Left lung (tissue), 14 donors: ENCODE results near the gene ZNF23. TPM values are rescaled to one million over a fixed set of nuclear protein-coding genes. Genes with fewer than 3 reads are reported as not detected.
A peak's percentile ranks its signal among the peaks of the same experiment; 100 is the strongest.
"Not testable (repeated sequence)": the region's sequence is repeated elsewhere in the genome, so short reads cannot be mapped to it uniquely, and the experiment has no call there.

Source experiments
- ATAC-seq: fragments of 200-7000 bp; cut with Tn5 transposase; one replicate; pipeline ENCODE4 v1.9.1; 2020; ENCODE audit warnings: moderate library complexity
- DNase-seq, 4 donors: peaks; one replicate each; pipeline ENCODE4 v3.0.0-alpha.2; 2013 to 2020
- H3K27ac ChIP-seq, 2 donors: fragments of 200-600 bp; sonication (generic) in 1 of 2; one replicate each; pipeline versions ENCODE4 v1.5.0 to v1.8.0; 2020 to 2021
- H3K27me3 ChIP-seq, 2 donors: fragments of 200-600 bp; sonication (generic) in 1 of 2; one replicate each; pipeline versions ENCODE4 v1.5.0 to v1.8.0; 2020 to 2021
- H3K36me3 ChIP-seq, 2 donors: fragments of 200-600 bp; sonication (generic) in 1 of 2; one replicate each; pipeline versions ENCODE4 v1.5.0 to v1.8.0; 2020 to 2021
- H3K4me1 ChIP-seq, 2 donors: fragments of 200-600 bp; one replicate each; pipeline ENCODE4 v1.8.0; 2021
- H3K4me3 ChIP-seq, 2 donors: fragments of 200-600 bp; sonication (generic) in 1 of 2; one replicate each; pipeline versions ENCODE4 v1.5.0 to v1.8.0; 2020 to 2021; ENCODE audit warnings: mild to moderate bottlenecking in 1 of 2
- H3K9me3 ChIP-seq, 2 donors: fragments of 200-600 bp; sonication (generic) in 1 of 2; one replicate each; pipeline versions ENCODE4 v1.5.0 to v1.8.0; 2020 to 2021
- intact Hi-C, 2 donors: fragments of 100-400 bp; cut with DNase I; formaldehyde crosslinking; loops; one replicate each; pipeline versions ENCODE4 v1.11.2 to v1.14.2; 2022
- long read RNA-seq, 12 donors: library from polyadenylated mRNA in 2 of 12; unstranded in 2 of 12; transcript quantifications; one replicate each; pipeline ENCODE4 v2.0.0 and lab custom pipeline, GENCODE V29; 2019 to 2026
- polyA plus RNA-seq, 6 donors: library from polyadenylated mRNA; unstranded; fragments of 120-200 nt; gene quantifications; one replicate each; pipeline ENCODE4 v1.2.1, GENCODE V29; 2013; ENCODE audit not compliant: insufficient read length in 6 of 6
- total RNA-seq, 2 donors: library from RNA; stranded (reverse); fragmentation: NEBNext Ultra II Directional; extraction: Animal tissue kit (Norgen Biotek cat#: 25700); gene quantifications; one replicate each; pipeline ENCODE4 v1.2.1, GENCODE V29; 2021
- TF ChIP-seq, protein P1 (sequence below), 2 donors: fragments of 200-600 bp; sonication (generic) in 1 of 2; IDR thresholded peaks; one replicate each; pipeline versions ENCODE4 v1.5.0 to v1.8.0; 2021; ENCODE audit warnings: antibody characterized with exemption in 2 of 2
- donor health status: DM: no; HTN: yes; CAD: no.
- donor health status: DM: no; HTN: no; CAD: no.

ZNF23 gene
- total RNA-seq (1 to 10 TPM; 6.8 to 7.8 TPM), polyA plus RNA-seq (10 to 100 TPM; 15.7 to 19.9 (median 17.6) TPM)
- long read RNA-seq, donor 1, full-length matches to known transcripts, result 7 of 7 reads
- long read RNA-seq, donor 1, partial matches to known transcripts, result 0 of 7 reads
- long read RNA-seq, donor 1, other reads (novel, unspliced or antisense), result 0 of 7 reads
- long read RNA-seq, donor 2, full-length matches to known transcripts, result 10 of 10 reads
- long read RNA-seq, donor 2, partial matches to known transcripts, result 0 of 10 reads
- long read RNA-seq, donor 2, other reads (novel, unspliced or antisense), result 0 of 10 reads
- long read RNA-seq, donor 3, full-length matches to known transcripts, result 5 of 5 reads
- long read RNA-seq, donor 3, partial matches to known transcripts, result 0 of 5 reads
- long read RNA-seq, donor 3, other reads (novel, unspliced or antisense), result 0 of 5 reads
- long read RNA-seq, donor 4, result 0 reads
- long read RNA-seq, donor 5, full-length matches to known transcripts, result 10 of 10 reads
- long read RNA-seq, donor 5, partial matches to known transcripts, result 0 of 10 reads
- long read RNA-seq, donor 5, other reads (novel, unspliced or antisense), result 0 of 10 reads
- long read RNA-seq, donor 6, full-length matches to known transcripts, result 5 of 5 reads
- long read RNA-seq, donor 6, partial matches to known transcripts, result 0 of 5 reads
- long read RNA-seq, donor 6, other reads (novel, unspliced or antisense), result 0 of 5 reads
- long read RNA-seq, donor 7, full-length matches to known transcripts, result 4 of 4 reads
- long read RNA-seq, donor 7, partial matches to known transcripts, result 0 of 4 reads
- long read RNA-seq, donor 7, other reads (novel, unspliced or antisense), result 0 of 4 reads
- long read RNA-seq, donor 8, full-length matches to known transcripts, result 4 of 4 reads
- long read RNA-seq, donor 8, partial matches to known transcripts, result 0 of 4 reads
- long read RNA-seq, donor 8, other reads (novel, unspliced or antisense), result 0 of 4 reads
- long read RNA-seq, donor 9, result 0 reads
- long read RNA-seq, donor 10, result 0 reads
- long read RNA-seq, donor 11, result 0 reads
- long read RNA-seq, donor 12, full-length matches to known transcripts, result 5 of 5 reads
- long read RNA-seq, donor 12, partial matches to known transcripts, result 0 of 5 reads
- long read RNA-seq, donor 12, other reads (novel, unspliced or antisense), result 0 of 5 reads

DNA sequence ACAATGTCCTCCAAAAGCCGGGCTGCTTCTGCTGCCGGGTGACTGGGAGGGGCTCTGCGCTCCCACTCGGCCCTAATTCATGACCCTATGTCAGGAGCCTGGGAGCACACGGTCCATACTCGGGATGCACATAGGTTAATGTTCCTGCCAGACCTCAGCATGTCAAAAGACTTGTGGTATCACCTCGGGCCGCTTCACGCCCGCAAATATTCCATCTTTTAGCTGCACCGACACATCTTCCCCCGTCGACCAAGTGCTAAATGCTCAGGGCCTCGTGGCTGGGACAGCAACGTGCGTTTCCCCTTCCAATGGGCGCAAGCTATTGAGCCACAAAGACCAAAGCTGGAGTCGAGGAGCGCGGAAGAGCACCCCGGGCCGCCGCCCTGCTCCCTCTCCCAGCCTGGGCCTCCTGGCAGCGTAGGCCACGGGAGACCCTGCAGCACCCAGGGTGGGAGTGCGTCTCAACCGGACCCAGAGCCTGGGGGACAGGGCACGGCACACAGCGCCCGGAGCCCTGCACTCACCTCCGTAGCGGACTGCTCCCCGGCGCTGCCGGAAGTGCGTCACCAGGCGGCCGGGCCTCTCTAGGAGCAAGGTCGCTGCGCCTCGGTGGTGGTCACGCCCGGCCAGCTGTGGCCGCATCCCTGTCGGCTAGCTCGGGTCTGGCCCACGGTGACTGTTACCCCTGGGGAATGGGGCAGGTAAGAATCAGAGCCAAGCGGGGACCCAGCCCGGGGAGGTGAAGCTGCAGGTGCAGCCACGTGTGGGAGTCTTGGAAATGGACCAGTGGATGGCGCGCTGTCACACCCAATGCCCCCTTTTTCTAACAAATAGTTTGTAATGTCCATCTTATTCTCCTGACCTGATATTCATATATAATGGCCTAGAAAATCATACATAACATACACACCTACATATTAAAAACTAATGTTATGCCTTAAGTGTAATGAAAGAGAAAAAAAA lies at the start of gene ZNF23:
TSS of gene ZNF23 (minus strand) at position 562 of the 963 bp plus-strand sequence. CDS start 5,451 bp downstream, outside the sequence.
- TF ChIP-seq, protein P1, sequence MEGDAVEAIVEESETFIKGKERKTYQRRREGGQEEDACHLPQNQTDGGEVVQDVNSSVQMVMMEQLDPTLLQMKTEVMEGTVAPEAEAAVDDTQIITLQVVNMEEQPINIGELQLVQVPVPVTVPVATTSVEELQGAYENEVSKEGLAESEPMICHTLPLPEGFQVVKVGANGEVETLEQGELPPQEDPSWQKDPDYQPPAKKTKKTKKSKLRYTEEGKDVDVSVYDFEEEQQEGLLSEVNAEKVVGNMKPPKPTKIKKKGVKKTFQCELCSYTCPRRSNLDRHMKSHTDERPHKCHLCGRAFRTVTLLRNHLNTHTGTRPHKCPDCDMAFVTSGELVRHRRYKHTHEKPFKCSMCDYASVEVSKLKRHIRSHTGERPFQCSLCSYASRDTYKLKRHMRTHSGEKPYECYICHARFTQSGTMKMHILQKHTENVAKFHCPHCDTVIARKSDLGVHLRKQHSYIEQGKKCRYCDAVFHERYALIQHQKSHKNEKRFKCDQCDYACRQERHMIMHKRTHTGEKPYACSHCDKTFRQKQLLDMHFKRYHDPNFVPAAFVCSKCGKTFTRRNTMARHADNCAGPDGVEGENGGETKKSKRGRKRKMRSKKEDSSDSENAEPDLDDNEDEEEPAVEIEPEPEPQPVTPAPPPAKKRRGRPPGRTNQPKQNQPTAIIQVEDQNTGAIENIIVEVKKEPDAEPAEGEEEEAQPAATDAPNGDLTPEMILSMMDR (IDR thresholded peaks at IDR 0.05), result no peak
- intact Hi-C loops, result no loop called here

DNA sequence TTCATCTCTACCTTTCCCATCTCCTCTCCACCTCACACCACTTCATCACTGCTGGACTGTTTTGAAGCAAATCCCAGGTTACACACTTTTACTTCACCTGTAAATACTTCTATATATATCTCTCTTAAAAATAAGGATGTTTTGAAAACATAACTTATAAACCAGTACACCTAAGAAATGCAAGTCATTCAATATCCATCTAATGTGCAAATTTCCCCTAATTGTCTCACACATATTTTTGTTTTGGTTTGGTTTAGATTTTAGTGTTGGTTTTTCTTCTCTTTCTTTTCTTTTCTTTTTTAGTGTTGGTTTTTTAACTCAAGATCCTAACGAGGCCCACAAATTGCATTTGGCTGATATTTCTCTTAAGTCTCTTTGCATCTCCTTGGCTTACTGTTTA lies 45.0 kb upstream of the ZNF23 start:
- Histone ChIP-seq H3K4me1 (no peaks in the 10 kb centered on the region), H3K27ac (no peak overlapping the region), H3K4me3 (no peak overlapping the region), H3K9me3 (no peaks in the 10 kb centered on the region), H3K27me3 (no peaks in the 10 kb centered on the region), H3K36me3 (no peaks in the 10 kb centered on the region)
- intact Hi-C loops, result no loop called here
- ATAC-seq (no peak), DNase-seq (no peak)
- TF ChIP-seq, protein P1 (IDR thresholded peaks at IDR 0.05), result no peak

More for the DNA sequence above, at the start of gene ZNF23:
- H3K27me3 ChIP-seq, result no peaks in the 10 kb centered on the region
- H3K36me3 ChIP-seq, result peaks cover 0 to under 1% of the 10 kb centered on the region in 2 donors
- ATAC-seq (peak; percentile 100), DNase-seq (peak; percentile 85 to 98 (median 90))
- peaks cover 5 to 21% of the 10 kb centered on the region in 2 donors for H3K4me1 ChIP-seq
- peak within 1 kb of the TSS; percentile 73 to 93 for H3K4me3 ChIP-seq
- H3K27ac ChIP-seq, result peak within 1 kb of the TSS; percentile 83
- H3K9me3 ChIP-seq, result no peaks in the 10 kb centered on the region

DNA sequence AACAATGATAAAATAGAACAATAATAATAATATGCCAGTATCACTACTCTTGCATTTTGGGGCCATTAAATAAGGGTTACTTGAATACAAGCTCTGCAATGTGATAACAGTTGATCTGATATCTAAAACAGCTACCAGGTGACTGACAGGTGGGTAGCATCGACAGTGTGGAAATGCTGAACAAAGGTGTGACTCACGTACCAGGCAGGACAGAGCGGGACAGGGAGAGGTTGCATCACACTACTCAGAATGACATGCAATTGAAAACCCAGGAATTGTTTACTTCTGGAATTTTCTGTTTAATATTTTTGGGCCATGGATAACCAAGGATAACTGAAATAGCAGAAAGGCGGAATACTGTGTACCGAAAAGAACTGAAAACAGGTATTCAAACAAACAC lies 42.9 kb upstream of the ZNF23 start:
- intact Hi-C loops, result loop anchor here in 1 of 2 donors (5.0 kb wide), 1 partner anchor 88 kb away; no protein-coding TSS in a partner anchor
- Histone ChIP-seq H3K4me1 (no peaks in the 10 kb centered on the region), H3K36me3 (no peaks in the 10 kb centered on the region), H3K4me3 (no peak overlapping the region), H3K9me3 (no peaks in the 10 kb centered on the region), H3K27me3 (no peaks in the 10 kb centered on the region), H3K27ac (no peak overlapping the region)
- ATAC-seq (no peak), DNase-seq (no peak)
- TF ChIP-seq, protein P1 (IDR thresholded peaks at IDR 0.05), result no peak

DNA sequence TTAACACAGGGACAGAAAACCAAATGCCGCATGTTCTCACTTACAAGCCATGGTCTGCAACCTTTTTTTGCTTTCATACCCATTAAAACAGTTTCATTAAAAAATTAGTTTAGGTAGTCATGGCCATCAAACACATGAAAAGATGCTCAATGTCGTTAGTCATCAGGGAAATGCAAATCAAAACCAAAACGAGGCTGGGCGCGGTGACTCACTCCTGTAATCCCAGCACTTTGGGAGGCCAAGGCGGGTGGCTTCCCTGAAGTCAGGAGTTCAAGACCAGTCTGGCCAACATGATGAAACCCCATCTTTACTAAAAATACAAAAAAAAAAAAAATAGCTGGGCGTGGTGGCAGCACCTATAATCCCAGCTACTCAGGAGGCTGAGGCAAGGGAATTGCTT lies 42.0 kb upstream of the ZNF23 start:
- H3K9me3 ChIP-seq, H3K4me1 ChIP-seq, ATAC-seq, H3K27me3 ChIP-seq, H3K4me3 ChIP-seq, DNase-seq, H3K36me3 ChIP-seq, H3K27ac ChIP-seq: not testable (repeated sequence)
- intact Hi-C loops, result loop anchor here in 1 of 2 donors (5.0 kb wide), 1 partner anchor 87 kb away; no protein-coding TSS in a partner anchor
